OCI-LY7 (cell line): ENCODE measurements around the gene ROR2.

Source experiments
- EZH2phosphoT487 ChIP-seq: fragments of 200-600 bp; sonication (generic); IDR thresholded peaks from 2 replicates; pipeline ENCODE4 v1.6.1; 2018; ENCODE audit warnings: low read depth, borderline replicate concordance, mild to moderate bottlenecking, mixed run types, antibody characterized with exemption, low read length, moderate library complexity, mixed read lengths
- TF ChIP-seq, protein P1 (sequence below): fragments of 200-600 bp; sonication (generic); conservative IDR thresholded peaks from 2 replicates; pipeline ENCODE4 v1.5.1; 2014; ENCODE audit warnings: mild to moderate bottlenecking, antibody characterized with exemption, low read length, moderate library complexity, mixed read lengths

- TF ChIP-seq, protein P1, sequence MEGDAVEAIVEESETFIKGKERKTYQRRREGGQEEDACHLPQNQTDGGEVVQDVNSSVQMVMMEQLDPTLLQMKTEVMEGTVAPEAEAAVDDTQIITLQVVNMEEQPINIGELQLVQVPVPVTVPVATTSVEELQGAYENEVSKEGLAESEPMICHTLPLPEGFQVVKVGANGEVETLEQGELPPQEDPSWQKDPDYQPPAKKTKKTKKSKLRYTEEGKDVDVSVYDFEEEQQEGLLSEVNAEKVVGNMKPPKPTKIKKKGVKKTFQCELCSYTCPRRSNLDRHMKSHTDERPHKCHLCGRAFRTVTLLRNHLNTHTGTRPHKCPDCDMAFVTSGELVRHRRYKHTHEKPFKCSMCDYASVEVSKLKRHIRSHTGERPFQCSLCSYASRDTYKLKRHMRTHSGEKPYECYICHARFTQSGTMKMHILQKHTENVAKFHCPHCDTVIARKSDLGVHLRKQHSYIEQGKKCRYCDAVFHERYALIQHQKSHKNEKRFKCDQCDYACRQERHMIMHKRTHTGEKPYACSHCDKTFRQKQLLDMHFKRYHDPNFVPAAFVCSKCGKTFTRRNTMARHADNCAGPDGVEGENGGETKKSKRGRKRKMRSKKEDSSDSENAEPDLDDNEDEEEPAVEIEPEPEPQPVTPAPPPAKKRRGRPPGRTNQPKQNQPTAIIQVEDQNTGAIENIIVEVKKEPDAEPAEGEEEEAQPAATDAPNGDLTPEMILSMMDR = no peak
- no peak for TF ChIP-seq EZH2phosphoT487
Measured at GRCh38 chr9:91948101-91948596, 1.9 kb downstream of the ROR2 start.
